Measurements from ENCODE around the gene FHIT. TPM values are rescaled to one million over a fixed set of nuclear protein-coding genes. Genes with fewer than 3 reads are reported as not detected.

FHIT gene
- polyA plus RNA-seq, 1 of the 3 experiments (the other 2 are of a cell fraction): 0.41 TPM

DNA sequence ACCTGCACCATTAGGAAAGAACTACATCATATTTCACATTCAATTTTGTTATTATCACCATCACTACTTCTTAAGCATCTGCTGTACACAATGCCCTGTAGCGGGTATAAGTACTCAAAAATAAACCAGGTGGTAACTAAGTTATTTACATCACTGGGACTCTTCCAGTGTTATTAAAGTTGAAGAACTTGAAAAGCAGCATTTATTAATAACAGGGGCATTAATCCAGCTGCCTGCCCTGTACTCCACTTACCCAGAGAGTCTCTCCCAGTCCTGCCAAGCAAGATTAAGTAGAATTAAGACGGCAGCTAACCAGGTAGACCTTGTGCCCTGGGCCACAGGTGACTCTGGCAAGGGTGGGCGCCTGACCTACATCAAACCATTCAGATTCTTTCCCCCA is 65.2 kb downstream of the FHIT start:
- Histone ChIP-seq H3K4me3 (ENCODE audit: low read depth in 2 of 2, low read length in 1 of 2) (no peak overlapping the region), H2AFZ (ENCODE audit: low read depth) (no peak overlapping the region), H3F3A (replicated peaks; ENCODE audit: insufficient read depth) (no peaks in the 10 kb centered on the region), H3K9me2 (no peaks in the 10 kb centered on the region), H3K36me3 (replicated peaks in 1 of 2; ENCODE audit: control insufficient read depth in 1 of 2, insufficient read depth in 2 of 2, low read length in 1 of 2) (no peaks in the 10 kb centered on the region), H3K4me2 (no peak overlapping the region), H3K27me3 (ENCODE audit: insufficient read depth) (no peaks in the 10 kb centered on the region), H3K4me1 (ENCODE audit: control insufficient read depth in 1 of 2, insufficient read depth in 2 of 2, low read depth in 1 of 2, low read length in 1 of 2) (no peaks in the 10 kb centered on the region), H3K9ac (no peak overlapping the region), H3K9me3 (no peaks in the 10 kb centered on the region), H4K20me1 (ENCODE audit: insufficient read depth) (no peaks in the 10 kb centered on the region), H3K79me2 (ENCODE audit: insufficient read depth) (no peaks in the 10 kb centered on the region), H3K27ac (ENCODE audit: low read depth in 2 of 2, low read length in 1 of 2) (no peak overlapping the region)
- 38% methylated on average over 3 of the region's 3 CpGs for WGBS (ENCODE audit: low lambda C conversion rate)
- CTCF ChIA-PET: no interaction called here
- DNase-seq: no peak
- TF ChIP-seq CHD2 (IDR thresholded peaks at IDR 0.05; ENCODE audit: low read length, partially characterized antibody): no peak
- TF ChIP-seq TCF12 (IDR thresholded peaks at IDR 0.05): no peak
- no peak for TF ChIP-seq ELF1 (IDR thresholded peaks at IDR 0.05)
- TF ChIP-seq EP300 (IDR thresholded peaks at IDR 0.05; ENCODE audit: borderline replicate concordance in 1 of 2, low read depth in 1 of 2, low read length in 1 of 2): no peak
- no peak for TF ChIP-seq YY1 (IDR thresholded peaks at IDR 0.05; ENCODE audit: low read depth)
- TF ChIP-seq MEF2A (IDR thresholded peaks at IDR 0.05; ENCODE audit: borderline replicate concordance, low read depth): no peak
- TF ChIP-seq, protein P1, sequence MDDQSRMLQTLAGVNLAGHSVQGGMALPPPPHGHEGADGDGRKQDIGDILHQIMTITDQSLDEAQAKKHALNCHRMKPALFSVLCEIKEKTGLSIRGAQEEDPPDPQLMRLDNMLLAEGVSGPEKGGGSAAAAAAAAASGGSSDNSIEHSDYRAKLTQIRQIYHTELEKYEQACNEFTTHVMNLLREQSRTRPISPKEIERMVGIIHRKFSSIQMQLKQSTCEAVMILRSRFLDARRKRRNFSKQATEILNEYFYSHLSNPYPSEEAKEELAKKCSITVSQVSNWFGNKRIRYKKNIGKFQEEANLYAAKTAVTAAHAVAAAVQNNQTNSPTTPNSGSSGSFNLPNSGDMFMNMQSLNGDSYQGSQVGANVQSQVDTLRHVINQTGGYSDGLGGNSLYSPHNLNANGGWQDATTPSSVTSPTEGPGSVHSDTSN (IDR thresholded peaks at IDR 0.05): no peak
- TF ChIP-seq FOXJ3 (CRISPR knock-in tag; IDR thresholded peaks at IDR 0.05): no peak
- TF ChIP-seq, protein P2, sequence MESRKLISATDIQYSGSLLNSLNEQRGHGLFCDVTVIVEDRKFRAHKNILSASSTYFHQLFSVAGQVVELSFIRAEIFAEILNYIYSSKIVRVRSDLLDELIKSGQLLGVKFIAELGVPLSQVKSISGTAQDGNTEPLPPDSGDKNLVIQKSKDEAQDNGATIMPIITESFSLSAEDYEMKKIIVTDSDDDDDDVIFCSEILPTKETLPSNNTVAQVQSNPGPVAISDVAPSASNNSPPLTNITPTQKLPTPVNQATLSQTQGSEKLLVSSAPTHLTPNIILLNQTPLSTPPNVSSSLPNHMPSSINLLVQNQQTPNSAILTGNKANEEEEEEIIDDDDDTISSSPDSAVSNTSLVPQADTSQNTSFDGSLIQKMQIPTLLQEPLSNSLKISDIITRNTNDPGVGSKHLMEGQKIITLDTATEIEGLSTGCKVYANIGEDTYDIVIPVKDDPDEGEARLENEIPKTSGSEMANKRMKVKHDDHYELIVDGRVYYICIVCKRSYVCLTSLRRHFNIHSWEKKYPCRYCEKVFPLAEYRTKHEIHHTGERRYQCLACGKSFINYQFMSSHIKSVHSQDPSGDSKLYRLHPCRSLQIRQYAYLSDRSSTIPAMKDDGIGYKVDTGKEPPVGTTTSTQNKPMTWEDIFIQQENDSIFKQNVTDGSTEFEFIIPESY (IDR thresholded peaks at IDR 0.05; ENCODE audit: borderline replicate concordance, low read depth): no peak
- TF ChIP-seq, protein P3, sequence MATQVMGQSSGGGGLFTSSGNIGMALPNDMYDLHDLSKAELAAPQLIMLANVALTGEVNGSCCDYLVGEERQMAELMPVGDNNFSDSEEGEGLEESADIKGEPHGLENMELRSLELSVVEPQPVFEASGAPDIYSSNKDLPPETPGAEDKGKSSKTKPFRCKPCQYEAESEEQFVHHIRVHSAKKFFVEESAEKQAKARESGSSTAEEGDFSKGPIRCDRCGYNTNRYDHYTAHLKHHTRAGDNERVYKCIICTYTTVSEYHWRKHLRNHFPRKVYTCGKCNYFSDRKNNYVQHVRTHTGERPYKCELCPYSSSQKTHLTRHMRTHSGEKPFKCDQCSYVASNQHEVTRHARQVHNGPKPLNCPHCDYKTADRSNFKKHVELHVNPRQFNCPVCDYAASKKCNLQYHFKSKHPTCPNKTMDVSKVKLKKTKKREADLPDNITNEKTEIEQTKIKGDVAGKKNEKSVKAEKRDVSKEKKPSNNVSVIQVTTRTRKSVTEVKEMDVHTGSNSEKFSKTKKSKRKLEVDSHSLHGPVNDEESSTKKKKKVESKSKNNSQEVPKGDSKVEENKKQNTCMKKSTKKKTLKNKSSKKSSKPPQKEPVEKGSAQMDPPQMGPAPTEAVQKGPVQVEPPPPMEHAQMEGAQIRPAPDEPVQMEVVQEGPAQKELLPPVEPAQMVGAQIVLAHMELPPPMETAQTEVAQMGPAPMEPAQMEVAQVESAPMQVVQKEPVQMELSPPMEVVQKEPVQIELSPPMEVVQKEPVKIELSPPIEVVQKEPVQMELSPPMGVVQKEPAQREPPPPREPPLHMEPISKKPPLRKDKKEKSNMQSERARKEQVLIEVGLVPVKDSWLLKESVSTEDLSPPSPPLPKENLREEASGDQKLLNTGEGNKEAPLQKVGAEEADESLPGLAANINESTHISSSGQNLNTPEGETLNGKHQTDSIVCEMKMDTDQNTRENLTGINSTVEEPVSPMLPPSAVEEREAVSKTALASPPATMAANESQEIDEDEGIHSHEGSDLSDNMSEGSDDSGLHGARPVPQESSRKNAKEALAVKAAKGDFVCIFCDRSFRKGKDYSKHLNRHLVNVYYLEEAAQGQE (IDR thresholded peaks at IDR 0.05; ENCODE audit: low read depth, low read length): no peak
- TF ChIP-seq JUND (IDR thresholded peaks at IDR 0.05): no peak
- no peak for TF ChIP-seq FOXM1 (IDR thresholded peaks at IDR 0.05; ENCODE audit: low read depth)
- TF ChIP-seq GABPA (IDR thresholded peaks at IDR 0.05; ENCODE audit: low read depth): no peak
- no peak for TF ChIP-seq EZH2phosphoT487 (IDR thresholded peaks at IDR 0.05; ENCODE audit: borderline replicate concordance, low read depth)
- TF ChIP-seq, protein P4, sequence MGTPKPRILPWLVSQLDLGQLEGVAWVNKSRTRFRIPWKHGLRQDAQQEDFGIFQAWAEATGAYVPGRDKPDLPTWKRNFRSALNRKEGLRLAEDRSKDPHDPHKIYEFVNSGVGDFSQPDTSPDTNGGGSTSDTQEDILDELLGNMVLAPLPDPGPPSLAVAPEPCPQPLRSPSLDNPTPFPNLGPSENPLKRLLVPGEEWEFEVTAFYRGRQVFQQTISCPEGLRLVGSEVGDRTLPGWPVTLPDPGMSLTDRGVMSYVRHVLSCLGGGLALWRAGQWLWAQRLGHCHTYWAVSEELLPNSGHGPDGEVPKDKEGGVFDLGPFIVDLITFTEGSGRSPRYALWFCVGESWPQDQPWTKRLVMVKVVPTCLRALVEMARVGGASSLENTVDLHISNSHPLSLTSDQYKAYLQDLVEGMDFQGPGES (IDR thresholded peaks at IDR 0.05; ENCODE audit: low read depth, low read length): no peak
- TF ChIP-seq, protein P5, sequence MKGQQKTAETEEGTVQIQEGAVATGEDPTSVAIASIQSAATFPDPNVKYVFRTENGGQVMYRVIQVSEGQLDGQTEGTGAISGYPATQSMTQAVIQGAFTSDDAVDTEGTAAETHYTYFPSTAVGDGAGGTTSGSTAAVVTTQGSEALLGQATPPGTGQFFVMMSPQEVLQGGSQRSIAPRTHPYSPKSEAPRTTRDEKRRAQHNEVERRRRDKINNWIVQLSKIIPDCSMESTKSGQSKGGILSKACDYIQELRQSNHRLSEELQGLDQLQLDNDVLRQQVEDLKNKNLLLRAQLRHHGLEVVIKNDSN (IDR thresholded peaks at IDR 0.05; ENCODE audit: borderline replicate concordance, low read depth): no peak
- TF ChIP-seq RAD21 (IDR thresholded peaks at IDR 0.05; ENCODE audit: low read length): no peak
- no peak for TF ChIP-seq TEAD4 (IDR thresholded peaks at IDR 0.05; ENCODE audit: borderline replicate concordance, insufficient read depth)
- TF ChIP-seq CTCF (IDR thresholded peaks at IDR 0.05): no peak
- POLR2A ChIA-PET: no interaction called here
